Ishikawa (cell line): ENCODE data around the gene GIMAP5.

Experiments
- CEBPB ChIP-seq: IDR thresholded peaks from 2 replicates; pipeline ENCODE4 v1.6.1; 2012
- CREB1 ChIP-seq: IDR thresholded peaks from 2 replicates; pipeline ENCODE4 v1.6.1; 2012; ENCODE audit warnings: low read depth
- EP300 ChIP-seq: IDR thresholded peaks from 2 replicates; pipeline ENCODE4 v1.6.1; 2012; ENCODE audit warnings: borderline replicate concordance
- FOXM1 ChIP-seq: IDR thresholded peaks from 2 replicates; pipeline ENCODE4 v1.6.1; 2012; ENCODE audit warnings: low read depth, borderline replicate concordance
- NFIC ChIP-seq: IDR thresholded peaks from 2 replicates; pipeline ENCODE4 v1.6.1; 2012
- RAD21 ChIP-seq: IDR thresholded peaks from 2 replicates; pipeline ENCODE4 v1.6.1; 2012; ENCODE audit warnings: low read depth
- TAF1 ChIP-seq: IDR thresholded peaks from 2 replicates; pipeline ENCODE4 v1.6.1; 2012; ENCODE audit warnings: low read depth, mild to moderate bottlenecking
- TCF12 ChIP-seq: IDR thresholded peaks from 2 replicates; pipeline ENCODE4 v1.6.1; 2012; ENCODE audit warnings: low read depth
- YY1 ChIP-seq: IDR thresholded peaks from 2 replicates; pipeline ENCODE4 v1.6.1; 2012; ENCODE audit warnings: low read depth
- ZBTB7A ChIP-seq: IDR thresholded peaks from 2 replicates; pipeline ENCODE4 v1.6.1; 2012; ENCODE audit warnings: low read depth
- TF ChIP-seq, protein P1 (sequence below): IDR thresholded peaks from 2 replicates; pipeline ENCODE4 v1.6.1; 2012
- TF ChIP-seq, protein P2 (sequence below): IDR thresholded peaks from 2 replicates; pipeline ENCODE4 v1.6.1; 2012
- TF ChIP-seq, protein P3 (sequence below): IDR thresholded peaks from 2 replicates; pipeline ENCODE4 v1.6.1; 2012; ENCODE audit warnings: low read depth, mild to moderate bottlenecking

DNA sequence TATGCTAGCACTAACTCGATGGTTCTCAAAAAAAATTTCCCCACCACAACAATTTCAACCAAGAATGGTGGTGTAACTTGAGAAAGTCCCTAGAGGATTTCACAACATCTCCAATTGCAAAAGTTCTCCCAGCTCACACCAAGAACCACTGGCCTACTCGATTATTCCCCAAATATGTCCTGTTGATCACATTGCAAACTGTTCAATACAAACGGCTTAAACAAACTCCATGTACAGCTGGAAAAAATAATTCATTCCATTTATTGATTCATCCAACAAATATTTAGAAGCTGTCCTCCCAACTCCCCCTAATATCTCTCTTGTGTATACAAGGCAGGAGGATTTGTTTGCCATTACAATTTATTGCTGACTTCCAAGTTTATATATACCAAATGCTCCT is 43.9 kb downstream of the GIMAP5 start:
- no peak for TF ChIP-seq CEBPB
- no peak for TF ChIP-seq EP300
- TF ChIP-seq, protein P1, sequence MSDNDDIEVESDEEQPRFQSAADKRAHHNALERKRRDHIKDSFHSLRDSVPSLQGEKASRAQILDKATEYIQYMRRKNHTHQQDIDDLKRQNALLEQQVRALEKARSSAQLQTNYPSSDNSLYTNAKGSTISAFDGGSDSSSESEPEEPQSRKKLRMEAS = no peak
- no peak for TF ChIP-seq FOXM1
- no peak for TF ChIP-seq NFIC
- TF ChIP-seq, protein P2, sequence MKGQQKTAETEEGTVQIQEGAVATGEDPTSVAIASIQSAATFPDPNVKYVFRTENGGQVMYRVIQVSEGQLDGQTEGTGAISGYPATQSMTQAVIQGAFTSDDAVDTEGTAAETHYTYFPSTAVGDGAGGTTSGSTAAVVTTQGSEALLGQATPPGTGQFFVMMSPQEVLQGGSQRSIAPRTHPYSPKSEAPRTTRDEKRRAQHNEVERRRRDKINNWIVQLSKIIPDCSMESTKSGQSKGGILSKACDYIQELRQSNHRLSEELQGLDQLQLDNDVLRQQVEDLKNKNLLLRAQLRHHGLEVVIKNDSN = no peak
- TF ChIP-seq YY1 = no peak
- no peak for TF ChIP-seq CREB1
- TF ChIP-seq TCF12 = no peak
- TF ChIP-seq TAF1 = no peak
- TF ChIP-seq, protein P3, sequence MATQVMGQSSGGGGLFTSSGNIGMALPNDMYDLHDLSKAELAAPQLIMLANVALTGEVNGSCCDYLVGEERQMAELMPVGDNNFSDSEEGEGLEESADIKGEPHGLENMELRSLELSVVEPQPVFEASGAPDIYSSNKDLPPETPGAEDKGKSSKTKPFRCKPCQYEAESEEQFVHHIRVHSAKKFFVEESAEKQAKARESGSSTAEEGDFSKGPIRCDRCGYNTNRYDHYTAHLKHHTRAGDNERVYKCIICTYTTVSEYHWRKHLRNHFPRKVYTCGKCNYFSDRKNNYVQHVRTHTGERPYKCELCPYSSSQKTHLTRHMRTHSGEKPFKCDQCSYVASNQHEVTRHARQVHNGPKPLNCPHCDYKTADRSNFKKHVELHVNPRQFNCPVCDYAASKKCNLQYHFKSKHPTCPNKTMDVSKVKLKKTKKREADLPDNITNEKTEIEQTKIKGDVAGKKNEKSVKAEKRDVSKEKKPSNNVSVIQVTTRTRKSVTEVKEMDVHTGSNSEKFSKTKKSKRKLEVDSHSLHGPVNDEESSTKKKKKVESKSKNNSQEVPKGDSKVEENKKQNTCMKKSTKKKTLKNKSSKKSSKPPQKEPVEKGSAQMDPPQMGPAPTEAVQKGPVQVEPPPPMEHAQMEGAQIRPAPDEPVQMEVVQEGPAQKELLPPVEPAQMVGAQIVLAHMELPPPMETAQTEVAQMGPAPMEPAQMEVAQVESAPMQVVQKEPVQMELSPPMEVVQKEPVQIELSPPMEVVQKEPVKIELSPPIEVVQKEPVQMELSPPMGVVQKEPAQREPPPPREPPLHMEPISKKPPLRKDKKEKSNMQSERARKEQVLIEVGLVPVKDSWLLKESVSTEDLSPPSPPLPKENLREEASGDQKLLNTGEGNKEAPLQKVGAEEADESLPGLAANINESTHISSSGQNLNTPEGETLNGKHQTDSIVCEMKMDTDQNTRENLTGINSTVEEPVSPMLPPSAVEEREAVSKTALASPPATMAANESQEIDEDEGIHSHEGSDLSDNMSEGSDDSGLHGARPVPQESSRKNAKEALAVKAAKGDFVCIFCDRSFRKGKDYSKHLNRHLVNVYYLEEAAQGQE = no peak
- no peak for TF ChIP-seq RAD21
- TF ChIP-seq ZBTB7A = no peak
